K562 (cell line): Measurements from ENCODE around the gene ABCC6. TPM values are rescaled to one million over a fixed set of nuclear protein-coding genes. Genes with fewer than 3 reads are reported as not detected.

Source experiments
- CCAR2 ChIP-seq: fragments of 200-400 bp; formaldehyde crosslinking; IDR thresholded peaks from 2 replicates; pipeline ENCODE4 v1.6.1; 2017; ENCODE audit warnings: mild to moderate bottlenecking, low read depth, low read length
- EP400 ChIP-seq: fragments of 450-650 bp; IDR thresholded peaks from 2 replicates; pipeline ENCODE4 v1.6.1; 2017; ENCODE audit warnings: antibody characterized with exemption, mild to moderate bottlenecking, moderate library complexity
- NR1H2 ChIP-seq: sonication (generic); formaldehyde crosslinking; IDR thresholded peaks from 2 replicates; pipeline ENCODE4 v1.4.0; 2020; ENCODE audit warnings: mild to moderate bottlenecking, missing genetic modification reagents
- polyA plus RNA-seq, 8 experiments: library from polyadenylated mRNA; depleted of rRNA in 4 of 8; stranded (reverse) in 5 of 8; unstranded in 3 of 8; fragments of >200 nt; fragmentation: Nextera tagmentation in 2 of 8; fragmentation: Illumina TruSeq in 1 of 8; extraction: Ambion mirVana in 2 of 8; extraction: Trizol in 1 of 8; gene quantifications; 2 replicates each; pipeline versions ENCODE4 v1.2.1 to v1.2.3, GENCODE V29; 2011 to 2014; ENCODE audit warnings: inconsistent platforms in 1 of 8, missing spikeins in 1 of 8
- total RNA-seq, 7 experiments: library from RNA; depleted of rRNA in 6 of 7; stranded (reverse); fragments of >200 nt in 6 of 7; fragmentation: Illumina TruSeq in 2 of 7; extraction: Trizol in 2 of 7; gene quantifications; 2 replicates each; pipeline versions ENCODE4 v1.2.1 to v1.2.3, GENCODE V29; 2011 to 2021; ENCODE audit warnings: low replicate concordance in 1 of 7
- TF ChIP-seq, protein P1 (sequence below): IDR thresholded peaks from 3 replicates; pipeline ENCODE4 v1.6.1; 2011; ENCODE audit warnings: borderline replicate concordance, mild to moderate bottlenecking, moderate library complexity; ENCODE audit not compliant: insufficient read length; ENCODE audit errors: extremely low read depth
- TF ChIP-seq, protein P2 (sequence below): fragments of 450-650 bp; conservative IDR thresholded peaks from 2 replicates; pipeline ENCODE4 v1.6.1; 2016; ENCODE audit warnings: missing genetic modification characterization, low read depth, mild to moderate bottlenecking, control low read depth, missing compliant biosample characterization
- TF ChIP-seq, protein P3 (sequence below): sonication (generic); formaldehyde crosslinking; IDR thresholded peaks from 2 replicates; pipeline ENCODE4 v1.9.0; 2022; ENCODE audit warnings: mild to moderate bottlenecking, missing genetic modification reagents
- TF ChIP-seq, protein P4 (sequence below), 2 experiments: fragments of 450-650 bp; IDR thresholded peaks; 2 replicates each; pipeline ENCODE4 v1.6.1; 2016; ENCODE audit warnings: mild to moderate bottlenecking in 2 of 2, borderline replicate concordance in 1 of 2, low read depth in 1 of 2, moderate library complexity in 1 of 2
- TF ChIP-seq, protein P5 (sequence below): fragments of 450-650 bp; formaldehyde crosslinking; IDR thresholded peaks from 2 replicates; pipeline ENCODE4 v1.4.0; 2022; ENCODE audit warnings: missing genetic modification characterization

Gene ABCC6
- total and polyA plus RNA-seq, 9 of the 15 experiments (the other 6 are each of a cell fraction or from before 2014, with no cell fraction given), result 0.03 to 0.46 (median 0.07) TPM; not detected in 4

DNA sequence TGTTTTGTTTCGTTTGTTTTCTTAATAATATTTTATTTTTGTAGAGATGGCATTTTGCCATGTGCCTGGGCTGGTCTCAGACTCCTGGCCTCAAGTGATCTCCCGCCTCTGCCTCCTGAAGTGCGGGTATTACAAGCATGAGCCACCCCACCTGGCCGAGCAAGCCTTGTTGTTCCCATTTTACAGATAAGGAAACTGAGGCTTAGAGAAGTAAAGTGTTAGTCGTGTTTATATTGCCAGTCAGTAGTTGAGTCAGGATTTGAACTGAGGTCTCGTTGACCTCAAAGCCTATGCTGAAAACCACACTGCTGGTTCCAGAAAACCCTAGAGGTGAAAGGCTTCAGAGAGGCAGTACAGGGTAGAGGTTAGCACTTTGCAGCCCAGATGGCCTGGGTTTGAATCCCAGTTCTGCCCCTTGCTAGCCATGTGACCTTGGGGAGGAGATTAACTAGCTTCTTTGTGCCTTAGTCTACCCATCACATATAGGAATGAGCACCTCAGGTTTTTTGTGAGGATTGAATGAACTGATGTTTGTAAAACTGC lies 102.0 kb downstream of the ABCC6 start (continued):
- TF ChIP-seq, protein P1, sequence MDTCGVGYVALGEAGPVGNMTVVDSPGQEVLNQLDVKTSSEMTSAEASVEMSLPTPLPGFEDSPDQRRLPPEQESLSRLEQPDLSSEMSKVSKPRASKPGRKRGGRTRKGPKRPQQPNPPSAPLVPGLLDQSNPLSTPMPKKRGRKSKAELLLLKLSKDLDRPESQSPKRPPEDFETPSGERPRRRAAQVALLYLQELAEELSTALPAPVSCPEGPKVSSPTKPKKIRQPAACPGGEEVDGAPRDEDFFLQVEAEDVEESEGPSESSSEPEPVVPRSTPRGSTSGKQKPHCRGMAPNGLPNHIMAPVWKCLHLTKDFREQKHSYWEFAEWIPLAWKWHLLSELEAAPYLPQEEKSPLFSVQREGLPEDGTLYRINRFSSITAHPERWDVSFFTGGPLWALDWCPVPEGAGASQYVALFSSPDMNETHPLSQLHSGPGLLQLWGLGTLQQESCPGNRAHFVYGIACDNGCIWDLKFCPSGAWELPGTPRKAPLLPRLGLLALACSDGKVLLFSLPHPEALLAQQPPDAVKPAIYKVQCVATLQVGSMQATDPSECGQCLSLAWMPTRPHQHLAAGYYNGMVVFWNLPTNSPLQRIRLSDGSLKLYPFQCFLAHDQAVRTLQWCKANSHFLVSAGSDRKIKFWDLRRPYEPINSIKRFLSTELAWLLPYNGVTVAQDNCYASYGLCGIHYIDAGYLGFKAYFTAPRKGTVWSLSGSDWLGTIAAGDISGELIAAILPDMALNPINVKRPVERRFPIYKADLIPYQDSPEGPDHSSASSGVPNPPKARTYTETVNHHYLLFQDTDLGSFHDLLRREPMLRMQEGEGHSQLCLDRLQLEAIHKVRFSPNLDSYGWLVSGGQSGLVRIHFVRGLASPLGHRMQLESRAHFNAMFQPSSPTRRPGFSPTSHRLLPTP, result no peak
- TF ChIP-seq, protein P2, sequence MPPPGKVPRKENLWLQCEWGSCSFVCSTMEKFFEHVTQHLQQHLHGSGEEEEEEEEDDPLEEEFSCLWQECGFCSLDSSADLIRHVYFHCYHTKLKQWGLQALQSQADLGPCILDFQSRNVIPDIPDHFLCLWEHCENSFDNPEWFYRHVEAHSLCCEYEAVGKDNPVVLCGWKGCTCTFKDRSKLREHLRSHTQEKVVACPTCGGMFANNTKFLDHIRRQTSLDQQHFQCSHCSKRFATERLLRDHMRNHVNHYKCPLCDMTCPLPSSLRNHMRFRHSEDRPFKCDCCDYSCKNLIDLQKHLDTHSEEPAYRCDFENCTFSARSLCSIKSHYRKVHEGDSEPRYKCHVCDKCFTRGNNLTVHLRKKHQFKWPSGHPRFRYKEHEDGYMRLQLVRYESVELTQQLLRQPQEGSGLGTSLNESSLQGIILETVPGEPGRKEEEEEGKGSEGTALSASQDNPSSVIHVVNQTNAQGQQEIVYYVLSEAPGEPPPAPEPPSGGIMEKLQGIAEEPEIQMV (tag), result no peak
- TF ChIP-seq, protein P3, sequence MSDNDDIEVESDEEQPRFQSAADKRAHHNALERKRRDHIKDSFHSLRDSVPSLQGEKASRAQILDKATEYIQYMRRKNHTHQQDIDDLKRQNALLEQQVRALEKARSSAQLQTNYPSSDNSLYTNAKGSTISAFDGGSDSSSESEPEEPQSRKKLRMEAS (CRISPR knock-in tag), result peak; percentile 20; the same call in 1 of the 2 replicates
- TF ChIP-seq, protein P4, sequence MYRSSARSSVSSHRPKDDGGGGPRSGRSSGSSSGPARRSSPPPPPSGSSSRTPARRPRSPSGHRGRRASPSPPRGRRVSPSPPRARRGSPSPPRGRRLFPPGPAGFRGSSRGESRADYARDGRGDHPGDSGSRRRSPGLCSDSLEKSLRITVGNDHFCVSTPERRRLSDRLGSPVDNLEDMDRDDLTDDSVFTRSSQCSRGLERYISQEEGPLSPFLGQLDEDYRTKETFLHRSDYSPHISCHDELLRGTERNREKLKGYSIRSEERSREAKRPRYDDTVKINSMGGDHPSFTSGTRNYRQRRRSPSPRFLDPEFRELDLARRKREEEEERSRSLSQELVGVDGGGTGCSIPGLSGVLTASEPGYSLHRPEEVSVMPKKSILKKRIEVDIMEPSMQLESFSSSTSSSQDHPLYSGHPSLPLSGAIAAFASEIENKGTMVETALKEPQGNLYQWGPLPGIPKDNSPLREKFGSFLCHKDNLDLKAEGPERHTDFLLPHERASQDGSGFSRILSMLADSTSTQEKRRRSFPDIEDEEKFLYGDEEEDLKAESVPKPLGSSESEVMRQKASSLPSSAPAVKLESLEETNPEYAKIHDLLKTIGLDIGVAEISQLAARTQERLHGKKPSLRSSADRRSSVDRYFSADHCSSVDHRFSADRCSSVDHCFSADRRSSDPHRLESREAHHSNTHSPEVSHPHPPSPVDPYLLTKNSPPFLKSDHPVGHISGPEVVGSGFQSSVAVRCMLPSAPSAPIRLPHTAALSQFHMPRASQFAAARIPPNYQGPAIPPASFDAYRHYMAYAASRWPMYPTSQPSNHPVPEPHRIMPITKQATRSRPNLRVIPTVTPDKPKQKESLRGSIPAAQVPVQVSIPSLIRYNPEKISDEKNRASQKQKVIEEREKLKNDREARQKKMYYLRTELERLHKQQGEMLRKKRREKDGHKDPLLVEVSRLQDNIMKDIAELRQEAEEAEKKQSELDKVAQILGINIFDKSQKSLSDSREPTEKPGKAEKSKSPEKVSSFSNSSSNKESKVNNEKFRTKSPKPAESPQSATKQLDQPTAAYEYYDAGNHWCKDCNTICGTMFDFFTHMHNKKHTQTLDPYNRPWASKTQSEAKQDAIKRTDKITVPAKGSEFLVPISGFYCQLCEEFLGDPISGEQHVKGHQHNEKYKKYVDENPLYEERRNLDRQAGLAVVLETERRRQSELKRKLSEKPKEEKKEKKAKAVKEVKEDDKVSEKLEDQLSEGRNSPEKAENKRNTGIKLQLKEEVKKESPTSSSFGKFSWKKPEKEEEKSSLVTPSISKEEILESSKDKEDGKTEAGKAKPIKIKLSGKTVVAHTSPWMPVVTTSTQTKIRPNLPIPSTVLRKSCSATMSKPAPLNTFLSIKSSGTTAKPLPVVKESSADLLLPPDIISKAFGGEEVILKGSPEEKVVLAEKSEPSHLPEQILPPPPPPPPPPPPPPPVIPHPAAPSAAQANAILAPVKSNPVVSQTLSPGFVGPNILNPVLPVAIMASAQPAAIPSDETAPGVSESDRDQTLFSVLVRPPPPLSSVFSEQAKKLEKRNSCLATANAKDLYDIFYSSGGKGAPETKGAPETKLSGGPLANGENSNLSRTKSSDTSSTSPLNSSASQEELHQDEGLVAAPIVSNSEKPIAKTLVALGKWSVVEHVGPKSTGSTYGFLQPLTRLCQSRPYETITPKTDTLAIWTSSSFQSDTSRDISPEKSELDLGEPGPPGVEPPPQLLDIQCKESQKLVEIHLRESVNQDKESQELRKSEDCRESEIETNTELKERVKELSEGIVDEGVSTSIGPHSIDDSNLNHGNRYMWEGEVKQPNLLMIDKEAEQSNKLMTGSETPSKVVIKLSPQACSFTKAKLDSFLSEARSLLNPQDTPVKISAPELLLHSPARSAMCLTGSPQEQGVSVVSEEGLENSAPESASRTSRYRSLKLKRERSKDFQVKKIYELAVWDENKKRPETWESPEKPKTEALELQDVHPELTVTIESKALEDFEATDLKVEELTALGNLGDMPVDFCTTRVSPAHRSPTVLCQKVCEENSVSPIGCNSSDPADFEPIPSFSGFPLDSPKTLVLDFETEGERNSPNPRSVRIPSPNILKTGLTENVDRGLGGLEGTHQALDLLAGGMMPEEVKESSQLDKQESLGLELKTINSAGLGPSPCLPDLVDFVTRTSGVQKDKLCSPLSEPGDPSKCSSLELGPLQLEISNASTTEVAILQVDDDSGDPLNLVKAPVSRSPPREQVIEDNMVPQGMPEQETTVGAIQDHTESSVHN (IDR thresholded peaks at IDR 0.05; ENCODE audit: borderline replicate concordance in 1 of 2, low read depth in 1 of 2), result no peak
- TF ChIP-seq, protein P5, sequence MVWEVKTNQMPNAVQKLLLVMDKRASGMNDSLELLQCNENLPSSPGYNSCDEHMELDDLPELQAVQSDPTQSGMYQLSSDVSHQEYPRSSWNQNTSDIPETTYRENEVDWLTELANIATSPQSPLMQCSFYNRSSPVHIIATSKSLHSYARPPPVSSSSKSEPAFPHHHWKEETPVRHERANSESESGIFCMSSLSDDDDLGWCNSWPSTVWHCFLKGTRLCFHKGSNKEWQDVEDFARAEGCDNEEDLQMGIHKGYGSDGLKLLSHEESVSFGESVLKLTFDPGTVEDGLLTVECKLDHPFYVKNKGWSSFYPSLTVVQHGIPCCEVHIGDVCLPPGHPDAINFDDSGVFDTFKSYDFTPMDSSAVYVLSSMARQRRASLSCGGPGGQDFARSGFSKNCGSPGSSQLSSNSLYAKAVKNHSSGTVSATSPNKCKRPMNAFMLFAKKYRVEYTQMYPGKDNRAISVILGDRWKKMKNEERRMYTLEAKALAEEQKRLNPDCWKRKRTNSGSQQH (CRISPR knock-in tag), result no peak
- TF ChIP-seq CCAR2, result no peak
- no peak for TF ChIP-seq NR1H2 (CRISPR knock-in tag)
- TF ChIP-seq EP400, result no peak
